HEK293 (cell line): Measurements from ENCODE around the gene PRDX2.

Experiments
- BCL11A ChIP-seq: fragments of 450-650 bp; formaldehyde crosslinking; IDR thresholded peaks from 2 replicates; pipeline ENCODE4 v1.5.1; 2016; ENCODE audit warnings: low read depth, missing biosample characterization, missing genetic modification characterization
- GLIS1 ChIP-seq: fragments of 450-650 bp; formaldehyde crosslinking; IDR thresholded peaks from 2 replicates; pipeline ENCODE4 v1.5.1; 2016; ENCODE audit warnings: missing biosample characterization, missing genetic modification characterization
- GLIS2 ChIP-seq: fragments of 450-650 bp; formaldehyde crosslinking; IDR thresholded peaks from 2 replicates; pipeline ENCODE4 v1.5.1; 2016; ENCODE audit warnings: missing biosample characterization, missing genetic modification characterization
- HOXA7 ChIP-seq: sonication (generic); formaldehyde crosslinking; IDR thresholded peaks from 2 replicates; pipeline ENCODE4 v1.8.1; 2022; ENCODE audit warnings: missing genetic modification reagents, borderline replicate concordance
- KLF16 ChIP-seq: fragments of 450-650 bp; formaldehyde crosslinking; IDR thresholded peaks from 2 replicates; pipeline ENCODE4 v1.5.1; 2017; ENCODE audit warnings: missing biosample characterization, missing genetic modification characterization
- KLF8 ChIP-seq: fragments of 450-650 bp; formaldehyde crosslinking; IDR thresholded peaks from 2 replicates; pipeline ENCODE4 v1.5.1; 2016; ENCODE audit warnings: missing biosample characterization, missing genetic modification characterization
- SALL2 ChIP-seq: fragments of 450-650 bp; formaldehyde crosslinking; IDR thresholded peaks from 2 replicates; pipeline ENCODE4 v1.5.0; 2017; ENCODE audit warnings: missing biosample characterization, mild to moderate bottlenecking, missing genetic modification characterization, borderline replicate concordance
- ZBTB26 ChIP-seq: fragments of 450-650 bp; formaldehyde crosslinking; optimal IDR thresholded peaks from 2 replicates; pipeline ENCODE3; 2016; ENCODE audit warnings: missing biosample characterization, mild to moderate bottlenecking, missing genetic modification characterization
- ZBTB44 ChIP-seq: fragments of 450-650 bp; IDR thresholded peaks from 2 replicates; pipeline ENCODE4 v1.5.1; 2018; ENCODE audit warnings: missing biosample characterization, mild to moderate bottlenecking, missing genetic modification characterization
- ZNF112 ChIP-seq: fragments of 450-650 bp; formaldehyde crosslinking; IDR thresholded peaks from 2 replicates; pipeline ENCODE4 v1.5.0; 2017; ENCODE audit warnings: missing biosample characterization, missing genetic modification characterization
- ZNF146 ChIP-seq: fragments of 450-650 bp; formaldehyde crosslinking; IDR thresholded peaks from 2 replicates; pipeline ENCODE4 v1.5.1; 2016; ENCODE audit warnings: missing biosample characterization, missing genetic modification characterization
- ZNF157 ChIP-seq: fragments of 450-650 bp; formaldehyde crosslinking; IDR thresholded peaks from 2 replicates; pipeline ENCODE4 v1.5.1; 2016; ENCODE audit warnings: missing biosample characterization, missing genetic modification characterization
- ZNF169 ChIP-seq: fragments of 450-650 bp; formaldehyde crosslinking; IDR thresholded peaks from 2 replicates; pipeline ENCODE4 v1.5.1; 2016; ENCODE audit warnings: missing biosample characterization, missing genetic modification characterization
- ZNF266 ChIP-seq: fragments of 450-650 bp; formaldehyde crosslinking; IDR thresholded peaks from 2 replicates; pipeline ENCODE4 v1.5.1; 2016; ENCODE audit warnings: missing biosample characterization, missing genetic modification characterization, low read depth
- ZNF324 ChIP-seq: fragments of 450-650 bp; formaldehyde crosslinking; IDR thresholded peaks from 2 replicates; pipeline ENCODE4 v1.5.1; 2016; ENCODE audit warnings: missing biosample characterization, missing genetic modification characterization
- ZNF335 ChIP-seq: fragments of 450-650 bp; formaldehyde crosslinking; conservative IDR thresholded peaks from 2 replicates; pipeline ENCODE4 v1.5.1; 2016; ENCODE audit warnings: missing biosample characterization, missing genetic modification characterization
- ZNF37A ChIP-seq: fragments of 450-650 bp; IDR thresholded peaks from 2 replicates; pipeline ENCODE4 v1.5.1; 2018; ENCODE audit warnings: missing biosample characterization, missing genetic modification characterization
- ZNF394 ChIP-seq: fragments of 450-650 bp; formaldehyde crosslinking; IDR thresholded peaks from 2 replicates; pipeline ENCODE4 v1.5.1; 2016; ENCODE audit warnings: missing biosample characterization, missing genetic modification characterization, mild to moderate bottlenecking, moderate library complexity, borderline replicate concordance
- ZNF473 ChIP-seq: fragments of 450-650 bp; formaldehyde crosslinking; IDR thresholded peaks from 2 replicates; pipeline ENCODE4 v1.5.1; 2017; ENCODE audit warnings: missing biosample characterization, missing genetic modification characterization
- ZNF501 ChIP-seq: fragments of 450-650 bp; formaldehyde crosslinking; IDR thresholded peaks from 2 replicates; pipeline ENCODE4 v1.5.1; 2016; ENCODE audit warnings: missing biosample characterization, missing genetic modification characterization
- ZNF530 ChIP-seq: fragments of 450-650 bp; formaldehyde crosslinking; IDR thresholded peaks from 2 replicates; pipeline ENCODE4 v1.5.1; 2016; ENCODE audit warnings: low read depth, missing biosample characterization, missing genetic modification characterization
- ZNF596 ChIP-seq: fragments of 450-650 bp; IDR thresholded peaks from 2 replicates; pipeline ENCODE4 v1.5.0; 2018; ENCODE audit warnings: missing biosample characterization, mild to moderate bottlenecking, missing genetic modification characterization, moderate library complexity
- ZNF623 ChIP-seq: fragments of 450-650 bp; formaldehyde crosslinking; IDR thresholded peaks from 2 replicates; pipeline ENCODE4 v1.5.1; 2016; ENCODE audit warnings: missing biosample characterization, missing genetic modification characterization
- ZNF629 ChIP-seq: fragments of 450-650 bp; formaldehyde crosslinking; IDR thresholded peaks from 2 replicates; pipeline ENCODE4 v1.5.1; 2017; ENCODE audit warnings: missing biosample characterization, missing genetic modification characterization
- ZNF670 ChIP-seq: fragments of 450-650 bp; formaldehyde crosslinking; IDR thresholded peaks from 2 replicates; pipeline ENCODE4 v1.5.1; 2016; ENCODE audit warnings: missing biosample characterization, missing genetic modification characterization, low read depth
- ZSCAN23 ChIP-seq: fragments of 450-650 bp; formaldehyde crosslinking; IDR thresholded peaks from 2 replicates; pipeline ENCODE4 v1.5.1; 2016; ENCODE audit warnings: missing biosample characterization, missing genetic modification characterization
- ZSCAN4 ChIP-seq: fragments of 450-650 bp; formaldehyde crosslinking; IDR thresholded peaks from 2 replicates; pipeline ENCODE4 v1.5.1; 2017; ENCODE audit warnings: missing biosample characterization, missing genetic modification characterization
- TF ChIP-seq, protein P1 (sequence below): fragments of 450-650 bp; formaldehyde crosslinking; IDR thresholded peaks from 2 replicates; pipeline ENCODE4 v1.5.1; 2016; ENCODE audit warnings: missing biosample characterization, missing genetic modification characterization
- TF ChIP-seq, protein P2 (sequence below): fragments of 450-650 bp; formaldehyde crosslinking; IDR thresholded peaks from 2 replicates; pipeline ENCODE4 v1.5.1; 2016; ENCODE audit warnings: missing biosample characterization, missing genetic modification characterization, borderline replicate concordance
- TF ChIP-seq, protein P3 (sequence below): fragments of 450-650 bp; formaldehyde crosslinking; IDR thresholded peaks from 2 replicates; pipeline ENCODE4 v1.5.1; 2017; ENCODE audit warnings: missing biosample characterization, missing genetic modification characterization

Gene PRDX2

GRCh38 chr19:12801466-12802266 is at the start of gene PRDX2, which contains the start of gene THSD8 (continued):
- TF ChIP-seq ZSCAN4 (tag by site-specific recombination) (no peak), ZNF157 (tag by site-specific recombination) (no peak), ZBTB26 (tag by site-specific recombination) (peak; percentile 97), ZNF530 (tag by site-specific recombination) (no peak), ZNF324 (tag by site-specific recombination) (peak; percentile 50), ZNF629 (tag by site-specific recombination) (no peak; the same call in 1 of the 2 replicates), ZNF473 (tag by site-specific recombination) (no peak), ZNF37A (tag by site-specific recombination) (no peak), ZSCAN23 (tag by site-specific recombination) (peak; percentile 70; the same call in 1 of the 2 replicates), GLIS2 (tag by site-specific recombination) (peak; percentile 62), ZNF335 (tag by site-specific recombination) (peak; percentile 91), ZNF394 (tag by site-specific recombination) (peak; percentile 95), ZBTB44 (peak; percentile 63; the same call in 1 of the 2 replicates), HOXA7 (CRISPR knock-in tag) (no peak), ZNF670 (tag by site-specific recombination) (no peak), SALL2 (tag by site-specific recombination) (no peak), ZNF501 (tag by site-specific recombination) (peak; percentile 93), BCL11A (tag by site-specific recombination) (no peak), GLIS1 (tag by site-specific recombination) (peak; percentile 49), ZNF112 (no peak), ZNF596 (tag by site-specific recombination) (peak; percentile 42; the same call in 1 of the 2 replicates), KLF8 (peak; percentile 47; the same call in 1 of the 2 replicates), ZNF146 (tag by site-specific recombination) (no peak), KLF16 (tag by site-specific recombination) (peak; percentile 59), ZNF623 (tag by site-specific recombination) (no peak), ZNF266 (no peak), ZNF169 (no peak)
- TF ChIP-seq, protein P1, sequence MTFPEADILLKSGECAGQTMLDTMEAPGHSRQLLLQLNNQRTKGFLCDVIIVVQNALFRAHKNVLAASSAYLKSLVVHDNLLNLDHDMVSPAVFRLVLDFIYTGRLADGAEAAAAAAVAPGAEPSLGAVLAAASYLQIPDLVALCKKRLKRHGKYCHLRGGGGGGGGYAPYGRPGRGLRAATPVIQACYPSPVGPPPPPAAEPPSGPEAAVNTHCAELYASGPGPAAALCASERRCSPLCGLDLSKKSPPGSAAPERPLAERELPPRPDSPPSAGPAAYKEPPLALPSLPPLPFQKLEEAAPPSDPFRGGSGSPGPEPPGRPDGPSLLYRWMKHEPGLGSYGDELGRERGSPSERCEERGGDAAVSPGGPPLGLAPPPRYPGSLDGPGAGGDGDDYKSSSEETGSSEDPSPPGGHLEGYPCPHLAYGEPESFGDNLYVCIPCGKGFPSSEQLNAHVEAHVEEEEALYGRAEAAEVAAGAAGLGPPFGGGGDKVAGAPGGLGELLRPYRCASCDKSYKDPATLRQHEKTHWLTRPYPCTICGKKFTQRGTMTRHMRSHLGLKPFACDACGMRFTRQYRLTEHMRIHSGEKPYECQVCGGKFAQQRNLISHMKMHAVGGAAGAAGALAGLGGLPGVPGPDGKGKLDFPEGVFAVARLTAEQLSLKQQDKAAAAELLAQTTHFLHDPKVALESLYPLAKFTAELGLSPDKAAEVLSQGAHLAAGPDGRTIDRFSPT (tag by site-specific recombination), result peak; percentile 59; the same call in 1 of the 2 replicates
- TF ChIP-seq, protein P2, sequence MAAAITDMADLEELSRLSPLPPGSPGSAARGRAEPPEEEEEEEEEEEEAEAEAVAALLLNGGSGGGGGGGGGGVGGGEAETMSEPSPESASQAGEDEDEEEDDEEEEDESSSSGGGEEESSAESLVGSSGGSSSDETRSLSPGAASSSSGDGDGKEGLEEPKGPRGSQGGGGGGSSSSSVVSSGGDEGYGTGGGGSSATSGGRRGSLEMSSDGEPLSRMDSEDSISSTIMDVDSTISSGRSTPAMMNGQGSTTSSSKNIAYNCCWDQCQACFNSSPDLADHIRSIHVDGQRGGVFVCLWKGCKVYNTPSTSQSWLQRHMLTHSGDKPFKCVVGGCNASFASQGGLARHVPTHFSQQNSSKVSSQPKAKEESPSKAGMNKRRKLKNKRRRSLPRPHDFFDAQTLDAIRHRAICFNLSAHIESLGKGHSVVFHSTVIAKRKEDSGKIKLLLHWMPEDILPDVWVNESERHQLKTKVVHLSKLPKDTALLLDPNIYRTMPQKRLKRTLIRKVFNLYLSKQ (tag by site-specific recombination), result peak; percentile 9; the same call in 1 of the 2 replicates
- TF ChIP-seq, protein P3, sequence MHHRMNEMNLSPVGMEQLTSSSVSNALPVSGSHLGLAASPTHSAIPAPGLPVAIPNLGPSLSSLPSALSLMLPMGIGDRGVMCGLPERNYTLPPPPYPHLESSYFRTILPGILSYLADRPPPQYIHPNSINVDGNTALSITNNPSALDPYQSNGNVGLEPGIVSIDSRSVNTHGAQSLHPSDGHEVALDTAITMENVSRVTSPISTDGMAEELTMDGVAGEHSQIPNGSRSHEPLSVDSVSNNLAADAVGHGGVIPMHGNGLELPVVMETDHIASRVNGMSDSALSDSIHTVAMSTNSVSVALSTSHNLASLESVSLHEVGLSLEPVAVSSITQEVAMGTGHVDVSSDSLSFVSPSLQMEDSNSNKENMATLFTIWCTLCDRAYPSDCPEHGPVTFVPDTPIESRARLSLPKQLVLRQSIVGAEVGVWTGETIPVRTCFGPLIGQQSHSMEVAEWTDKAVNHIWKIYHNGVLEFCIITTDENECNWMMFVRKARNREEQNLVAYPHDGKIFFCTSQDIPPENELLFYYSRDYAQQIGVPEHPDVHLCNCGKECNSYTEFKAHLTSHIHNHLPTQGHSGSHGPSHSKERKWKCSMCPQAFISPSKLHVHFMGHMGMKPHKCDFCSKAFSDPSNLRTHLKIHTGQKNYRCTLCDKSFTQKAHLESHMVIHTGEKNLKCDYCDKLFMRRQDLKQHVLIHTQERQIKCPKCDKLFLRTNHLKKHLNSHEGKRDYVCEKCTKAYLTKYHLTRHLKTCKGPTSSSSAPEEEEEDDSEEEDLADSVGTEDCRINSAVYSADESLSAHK, result 0 out of 2 replicates have a peak, but pooled peaks have one; percentile 9
